T47D (cell line): ENCODE results near the gene KIF3C.
A peak's percentile ranks its signal among the peaks of the same experiment; 100 is the strongest.

ENCODE experiments used
- DNase-seq, 2 experiments: peaks; one replicate each; pipeline versions ENCODE4 v3.0.0 to v3.0.0-alpha.2; 2011 to 2012; ENCODE audit warnings: low read depth in 1 of 2, low spot score in 1 of 2
- JUND ChIP-seq: IDR thresholded peaks from 2 replicates; pipeline ENCODE4 v1.6.1; 2012; ENCODE audit warnings: low read depth
- in situ Hi-C: cut with HindIII; loops from 2 replicates; pipeline ENCODE4 v1.10.0; 2016; ENCODE audit warnings: low sequenced_read_pairs, low pct_unique_long_range_greater_than_20kb

Gene KIF3C

GRCh38 chr2:25881764-25882163 is 100.5 kb downstream of the KIF3C start:
- DNase-seq: no peak
- TF ChIP-seq JUND: no peak
- in situ Hi-C loops: no loop called here

- peak in 1 of 2 experiments; percentile 28 for DNase-seq
- in situ Hi-C loops: no loop called here
- no peak for TF ChIP-seq JUND
These were observed 103.1 kb downstream of the KIF3C start for GRCh38 chr2:25879133-25879730.

GRCh38 chr2:25878361-25879132 is 103.8 kb downstream of the KIF3C start, which contains the start of gene ASXL2:
Gene ASXL2 (minus strand): TSS chr2:25878487. CDS start chr2:25878222, 265 bp downstream.
- in situ Hi-C loops: no loop called here
- no peak for TF ChIP-seq JUND
- DNase-seq: peak; percentile 79 to 96

- TF ChIP-seq JUND: no peak
- DNase-seq: peak; percentile 12 to 44
- in situ Hi-C loops: no loop called here
These were observed 104.6 kb downstream of the KIF3C start for GRCh38 chr2:25877431-25878360.
